Gastrocnemius medialis (tissue), 4 donors: ENCODE results near the gene TIGD3. TPM values are rescaled to one million over a fixed set of nuclear protein-coding genes. Genes with fewer than 3 reads are reported as not detected.

ENCODE experiments used
- ATAC-seq, 2 donors: fragments of 150-250 bp; one replicate each; pipeline ENCODE4 v1.9.1; 2016
- DNase-seq, 2 donors: peaks; one replicate each; pipeline ENCODE4 v3.0.0-alpha.2; 2019
- H3K27ac ChIP-seq, 4 donors: fragments of 200-600 bp; sonication (generic); 1 replicate in 1 of 4; 2 replicates in 3 of 4; pipeline ENCODE4 v1.5.1; 2016 to 2018; ENCODE audit warnings: mild to moderate bottlenecking in 2 of 4, moderate library complexity in 1 of 4
- H3K27me3 ChIP-seq, 3 donors: fragments of 200-600 bp; sonication (generic) in 2 of 3; 1 replicate in 1 of 3; 2 replicates in 2 of 3; pipeline versions ENCODE4 v1.5.1 to v1.6.0; 2016 to 2019; ENCODE audit warnings: mild to moderate bottlenecking in 1 of 3, moderate library complexity in 1 of 3
- H3K36me3 ChIP-seq, 2 donors: fragments of 200-600 bp; sonication (generic) in 1 of 2; one replicate each; pipeline ENCODE4 v1.5.1; 2017 to 2018
- H3K4me1 ChIP-seq, 2 donors: fragments of 200-600 bp; sonication (generic) in 1 of 2; one replicate each; pipeline ENCODE4 v1.5.1; 2016 to 2017; ENCODE audit warnings: mild to moderate bottlenecking in 2 of 2
- H3K4me3 ChIP-seq, 4 donors: fragments of 200-600 bp; sonication (generic) in 3 of 4; 1 replicate in 1 of 4; 2 replicates in 3 of 4; pipeline ENCODE4 v1.5.1; 2016 to 2019; ENCODE audit warnings: mild to moderate bottlenecking in 2 of 4
- H3K9me3 ChIP-seq, 3 donors: fragments of 200-600 bp; sonication (generic) in 2 of 3; 1 replicate in 1 of 3; 2 replicates in 2 of 3; pipeline ENCODE4 v1.5.1; 2016 to 2019
- POLR2A ChIP-seq, 2 donors: fragments of 450-650 bp; IDR thresholded peaks; one replicate each; pipeline ENCODE4 v1.6.1; 2017; ENCODE audit warnings: antibody characterized with exemption in 2 of 2, mild to moderate bottlenecking in 2 of 2, moderate library complexity in 2 of 2
- in situ Hi-C, 4 donors: fragments of 200-750 bp; cut with MboI; loops; one replicate each; pipeline versions ENCODE4 v1.15.0 to v1.8.0; 2017; ENCODE audit warnings: low sequenced_read_pairs in 4 of 4
- intact Hi-C: fragments of 100-400 bp; cut with DNase I; formaldehyde crosslinking; loops from one replicate; pipeline ENCODE4 v1.15.1; 2023; ENCODE audit warnings: low total_unique reads
- total RNA-seq, 4 donors: library from RNA; depleted of rRNA; stranded (reverse); fragments of >200 nt; gene quantifications; one replicate each; pipeline versions ENCODE4 v1.1.0 to v1.2.3, GENCODE V29; 2016
- TF ChIP-seq, protein P1 (sequence below), 5 experiments: fragments of 450-650 bp in 3 of 5; fragments of 200-600 bp in 2 of 5; sonication (generic) in 2 of 5; IDR thresholded peaks in 4 of 5; conservative IDR thresholded peaks in 1 of 5; 1 replicate in 4 of 5; 2 replicates in 1 of 5; pipeline ENCODE4 v1.5.1; 2016 to 2019; ENCODE audit warnings: antibody characterized with exemption in 5 of 5, mild to moderate bottlenecking in 3 of 5, moderate library complexity in 3 of 5

The TIGD3 gene
- total RNA-seq, 4 donors from 2014 or later = 0.16 to 0.71 (median 0.48) TPM

GRCh38 chr11:65394125-65394536 is 39.6 kb downstream of the TIGD3 start:
- Histone ChIP-seq H3K9me3 (no peaks in the 10 kb centered on the region), H3K27ac (no peak overlapping the region), H3K36me3 (peaks cover 0 to 41% of the 10 kb centered on the region in 2 donors), H3K27me3 (no peaks in the 10 kb centered on the region), H3K4me1 (peaks cover 17 to 19% of the 10 kb centered on the region in 2 donors), H3K4me3 (no peak overlapping the region)
- ATAC-seq (no peak), DNase-seq (no peak)
- intact Hi-C loops = no loop called here
- in situ Hi-C loops = no loop called here
- no peak for TF ChIP-seq POLR2A (IDR thresholded peaks at IDR 0.05)
- TF ChIP-seq, protein P1, sequence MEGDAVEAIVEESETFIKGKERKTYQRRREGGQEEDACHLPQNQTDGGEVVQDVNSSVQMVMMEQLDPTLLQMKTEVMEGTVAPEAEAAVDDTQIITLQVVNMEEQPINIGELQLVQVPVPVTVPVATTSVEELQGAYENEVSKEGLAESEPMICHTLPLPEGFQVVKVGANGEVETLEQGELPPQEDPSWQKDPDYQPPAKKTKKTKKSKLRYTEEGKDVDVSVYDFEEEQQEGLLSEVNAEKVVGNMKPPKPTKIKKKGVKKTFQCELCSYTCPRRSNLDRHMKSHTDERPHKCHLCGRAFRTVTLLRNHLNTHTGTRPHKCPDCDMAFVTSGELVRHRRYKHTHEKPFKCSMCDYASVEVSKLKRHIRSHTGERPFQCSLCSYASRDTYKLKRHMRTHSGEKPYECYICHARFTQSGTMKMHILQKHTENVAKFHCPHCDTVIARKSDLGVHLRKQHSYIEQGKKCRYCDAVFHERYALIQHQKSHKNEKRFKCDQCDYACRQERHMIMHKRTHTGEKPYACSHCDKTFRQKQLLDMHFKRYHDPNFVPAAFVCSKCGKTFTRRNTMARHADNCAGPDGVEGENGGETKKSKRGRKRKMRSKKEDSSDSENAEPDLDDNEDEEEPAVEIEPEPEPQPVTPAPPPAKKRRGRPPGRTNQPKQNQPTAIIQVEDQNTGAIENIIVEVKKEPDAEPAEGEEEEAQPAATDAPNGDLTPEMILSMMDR (IDR thresholded peaks at IDR 0.05 in 4 of 5, conservative IDR thresholded peaks at IDR 0.05 in 1 of 5) = no peak

GRCh38 chr11:65395961-65396530 is 41.5 kb downstream of the TIGD3 start:
- Histone ChIP-seq H3K4me3 (no peak overlapping the region), H3K4me1 (peaks cover 5 to 8% of the 10 kb centered on the region in 2 donors), H3K27me3 (no peaks in the 10 kb centered on the region), H3K27ac (no peak overlapping the region), H3K36me3 (peaks cover 0 to 59% of the 10 kb centered on the region in 2 donors), H3K9me3 (no peaks in the 10 kb centered on the region)
- TF ChIP-seq, protein P1 (IDR thresholded peaks at IDR 0.05 in 4 of 5, conservative IDR thresholded peaks at IDR 0.05 in 1 of 5) = no peak
- TF ChIP-seq POLR2A (IDR thresholded peaks at IDR 0.05) = no peak
- DNase-seq (no peak), ATAC-seq (no peak)
- intact Hi-C loops (no loop called here), in situ Hi-C loops (no loop called here)

DNA sequence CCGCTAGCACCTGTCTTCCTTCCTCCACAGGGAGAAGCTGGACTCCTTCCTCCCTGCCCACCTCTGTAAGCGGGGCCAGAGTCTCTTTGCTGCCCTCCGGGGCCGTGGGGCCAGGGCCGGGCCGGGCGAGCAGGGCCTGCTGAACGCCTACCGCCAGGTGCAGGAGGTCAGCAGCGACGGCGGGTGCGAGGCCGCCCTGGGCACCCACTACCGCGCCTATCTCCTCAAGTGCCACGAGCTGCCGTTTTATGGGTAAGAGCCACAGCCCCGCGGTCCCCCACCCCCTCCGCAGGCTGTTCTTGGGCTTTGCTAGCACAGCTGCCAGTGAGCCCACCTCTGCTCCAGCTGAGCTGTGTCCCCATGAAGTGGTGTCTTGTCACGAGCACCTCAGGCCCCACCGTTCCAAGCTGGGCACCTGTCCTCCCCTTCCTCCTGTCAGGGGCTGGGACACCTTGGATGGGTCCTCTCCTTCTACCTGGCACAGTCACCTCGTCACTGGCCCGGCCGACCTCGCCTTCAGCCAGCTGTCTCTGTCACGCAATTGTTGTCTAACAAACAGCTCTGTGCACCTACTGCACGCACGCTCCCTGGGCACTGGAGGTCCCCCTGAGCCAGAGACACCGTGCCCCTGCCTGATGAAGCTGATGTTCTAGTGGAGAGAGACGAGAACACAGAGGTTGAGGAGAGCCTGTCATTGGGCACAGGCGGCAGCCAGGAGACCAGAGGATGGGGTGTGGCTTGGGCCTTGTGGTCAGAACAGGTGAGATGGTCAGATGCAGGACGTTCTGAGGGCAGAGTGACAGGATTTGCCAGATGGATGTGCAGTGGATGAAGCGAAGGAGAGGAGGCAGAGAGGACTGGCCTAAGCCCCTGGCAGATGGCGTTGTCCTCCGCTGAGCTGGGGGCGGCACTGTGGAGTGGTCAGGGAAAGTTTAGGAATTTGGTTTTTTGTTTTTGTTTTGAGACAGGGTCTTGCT is 42.5 kb downstream of the TIGD3 start:
- ATAC-seq = no peak
- no peak for DNase-seq
- in situ Hi-C loops (no loop called here), intact Hi-C loops (no loop called here)
- no peak overlapping the region for H3K27ac ChIP-seq
- H3K9me3 ChIP-seq = no peaks in the 10 kb centered on the region
- H3K4me3 ChIP-seq = no peak overlapping the region
- no peaks in the 10 kb centered on the region for H3K4me1 ChIP-seq
- peaks cover 0 to 62% of the 10 kb centered on the region in 2 donors for H3K36me3 ChIP-seq
- TF ChIP-seq, protein P1 (IDR thresholded peaks at IDR 0.05 in 4 of 5, conservative IDR thresholded peaks at IDR 0.05 in 1 of 5) = no peak
- no peak for TF ChIP-seq POLR2A (IDR thresholded peaks at IDR 0.05)
- H3K27me3 ChIP-seq = no peaks in the 10 kb centered on the region

DNA sequence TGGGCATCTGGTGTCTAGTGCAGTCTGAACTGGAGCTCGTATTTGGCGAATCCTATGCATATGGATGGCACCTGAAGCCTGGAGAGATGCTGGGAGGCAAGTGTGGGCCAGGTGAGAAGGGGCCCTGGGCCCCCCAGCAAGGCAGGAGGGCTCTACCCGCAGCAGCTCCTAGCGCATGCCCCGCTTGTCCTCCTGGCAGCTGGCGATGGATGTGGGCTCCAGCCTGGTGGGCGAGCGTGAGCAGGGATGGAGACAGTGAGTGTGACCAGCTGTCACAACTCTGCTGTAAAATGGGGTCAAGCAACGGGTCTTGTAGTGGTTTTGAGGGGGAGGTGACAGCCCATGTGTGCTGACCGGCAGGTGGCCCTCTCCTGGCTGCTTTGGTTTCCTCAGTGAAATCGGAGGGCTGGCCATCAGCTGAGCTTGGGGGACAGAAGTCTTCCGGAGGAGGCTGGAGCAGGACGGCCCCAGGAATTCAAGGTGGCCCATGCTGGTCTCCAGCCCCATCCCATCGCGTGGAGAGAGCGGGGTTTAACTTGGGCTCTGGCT is 43.9 kb downstream of the TIGD3 start:
- no peaks in the 10 kb centered on the region for H3K27me3 ChIP-seq
- H3K36me3 ChIP-seq = peaks cover 0 to 61% of the 10 kb centered on the region in 2 donors
- no peaks in the 10 kb centered on the region for H3K4me1 ChIP-seq
- no peak overlapping the region for H3K4me3 ChIP-seq
- DNase-seq (no peak), ATAC-seq (no peak)
- no peak overlapping the region for H3K27ac ChIP-seq
- no peaks in the 10 kb centered on the region for H3K9me3 ChIP-seq
- intact Hi-C loops (no loop called here), in situ Hi-C loops (no loop called here)
- TF ChIP-seq POLR2A (IDR thresholded peaks at IDR 0.05) = no peak
- TF ChIP-seq, protein P1 (IDR thresholded peaks at IDR 0.05 in 4 of 5, conservative IDR thresholded peaks at IDR 0.05 in 1 of 5) = no peak
